NK-92 (cell line): ENCODE data around the gene PSTPIP1.

Experiments
- DNase-seq: peaks from one replicate; lab custom pipeline; 2025; ENCODE audit not compliant: unreplicated experiment; lab: John Stamatoyannopoulos, UW

PSTPIP1 gene

DNA sequence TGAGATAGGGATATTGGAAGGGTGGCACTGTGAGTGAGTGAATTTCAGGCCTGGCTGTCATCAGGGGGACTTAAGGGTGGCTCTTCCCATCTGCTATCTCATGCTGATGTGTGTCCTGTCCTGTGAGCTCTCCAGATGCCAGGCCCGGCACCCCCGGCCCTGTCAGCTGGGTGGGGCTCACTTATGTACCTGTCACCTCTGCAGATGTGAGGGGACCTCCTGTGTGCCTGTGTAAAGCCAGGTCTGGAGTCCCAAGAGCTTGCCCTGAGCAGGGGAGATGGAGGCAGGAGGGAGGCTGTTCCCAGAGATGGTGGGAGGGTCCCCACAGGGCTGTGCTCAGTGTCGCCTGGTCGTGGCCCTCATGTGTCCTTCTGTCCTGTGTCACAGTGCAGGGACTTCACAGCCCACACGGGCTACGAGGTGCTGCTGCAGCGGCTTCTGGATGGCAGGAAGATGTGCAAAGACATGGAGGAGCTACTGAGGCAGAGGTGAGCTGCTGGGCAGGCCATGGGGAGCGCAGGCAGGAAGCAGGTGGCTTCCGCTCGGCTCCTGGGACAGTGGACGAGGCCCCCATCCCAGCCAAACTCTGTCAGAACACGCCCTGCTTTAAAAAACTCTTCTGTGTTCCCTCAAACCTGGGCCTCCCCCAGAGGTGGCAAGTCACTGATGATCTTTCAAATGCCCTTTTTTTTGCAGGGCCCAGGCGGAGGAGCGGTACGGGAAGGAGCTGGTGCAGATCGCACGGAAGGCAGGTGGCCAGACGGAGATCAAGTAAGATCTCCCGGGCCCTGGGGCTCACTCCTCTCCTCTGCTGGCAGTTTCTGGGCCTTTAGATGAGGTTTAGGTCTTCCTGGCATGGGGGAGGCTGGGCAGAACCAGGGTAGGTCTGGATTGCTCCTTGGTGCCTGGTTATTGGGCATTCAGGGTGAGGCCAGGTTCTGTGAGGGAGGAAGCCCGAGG is 23.1 kb downstream of the PSTPIP1 start:
- DNase-seq: no peak

GRCh38 chr15:77018796-77019505 is 24.0 kb downstream of the PSTPIP1 start:
- no peak for DNase-seq

DNA sequence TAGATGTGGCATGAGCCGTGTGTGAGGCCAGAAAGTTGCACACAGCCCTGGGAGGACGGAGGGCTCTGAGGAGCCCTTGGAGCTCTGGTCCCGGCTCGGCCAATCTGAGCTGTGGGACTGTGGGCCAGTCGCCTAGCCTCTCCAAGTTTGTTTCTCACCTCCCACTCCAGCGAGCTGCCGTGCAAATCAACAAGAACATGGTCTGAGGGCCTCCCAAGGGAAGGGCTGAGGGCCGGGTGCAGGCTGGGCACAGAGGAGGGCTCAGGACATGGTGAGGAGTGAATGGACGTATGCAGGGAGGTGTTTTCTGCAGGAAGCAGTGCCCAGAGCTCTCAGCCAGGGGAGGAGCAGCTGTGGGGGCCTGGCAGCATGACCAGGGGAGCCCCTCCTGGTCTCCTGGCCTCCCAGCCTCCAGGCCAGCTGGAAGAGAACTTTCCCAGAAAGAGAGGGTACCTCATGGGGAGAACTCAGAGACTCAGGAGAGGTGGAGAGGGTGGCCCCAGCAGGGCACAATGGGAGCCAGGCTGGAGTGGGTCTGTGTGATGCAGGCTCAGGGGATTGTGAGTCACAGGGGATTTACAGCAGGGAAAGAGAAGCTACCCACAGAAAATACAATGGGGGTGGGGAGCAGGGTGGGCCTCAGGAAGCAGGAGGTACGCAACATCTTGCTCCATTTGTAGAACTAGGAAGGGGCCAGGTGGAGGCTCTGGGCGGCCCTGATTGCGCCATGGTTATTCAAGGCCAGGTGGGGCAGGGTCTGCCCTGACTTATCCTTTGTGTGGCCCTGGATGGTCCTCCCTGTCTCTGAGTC is 24.8 kb downstream of the PSTPIP1 start:
- DNase-seq: no peak

DNA sequence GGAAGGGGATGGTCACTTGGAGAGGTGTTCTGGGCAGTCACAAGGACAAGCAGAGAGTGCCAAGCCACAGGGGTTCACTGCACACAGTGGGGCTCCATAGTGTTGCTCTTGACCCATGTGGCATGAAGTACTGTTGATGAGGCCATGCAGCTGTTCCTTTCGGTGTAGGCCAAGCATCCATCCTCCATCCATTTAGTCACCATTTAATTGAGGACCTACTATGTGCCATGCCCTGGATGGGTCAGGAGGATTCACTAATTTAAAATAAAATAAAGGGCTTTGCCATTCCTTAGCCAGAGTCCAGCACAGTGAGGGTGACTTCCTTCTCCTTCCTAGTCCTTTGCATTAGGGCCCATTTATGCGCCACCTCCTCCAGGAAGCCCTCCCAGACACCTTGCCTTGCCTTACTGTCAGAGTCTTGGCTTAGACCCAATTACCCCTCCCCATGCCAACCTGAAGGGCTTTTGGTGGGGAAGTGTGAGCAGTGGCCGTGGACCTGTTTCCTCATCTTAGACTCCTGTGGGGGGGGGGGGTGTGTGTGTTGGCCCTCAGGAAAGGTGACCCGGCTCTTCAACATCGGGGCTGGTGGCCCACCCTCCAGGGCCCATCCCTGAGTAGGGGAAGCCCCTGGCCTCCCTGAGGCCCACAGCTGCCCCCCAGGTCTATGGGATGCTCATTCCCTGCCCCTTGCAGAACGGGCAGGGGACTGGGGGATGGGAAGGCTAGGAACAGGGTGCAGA is 25.6 kb downstream of the PSTPIP1 start:
- DNase-seq: no peak

DNA sequence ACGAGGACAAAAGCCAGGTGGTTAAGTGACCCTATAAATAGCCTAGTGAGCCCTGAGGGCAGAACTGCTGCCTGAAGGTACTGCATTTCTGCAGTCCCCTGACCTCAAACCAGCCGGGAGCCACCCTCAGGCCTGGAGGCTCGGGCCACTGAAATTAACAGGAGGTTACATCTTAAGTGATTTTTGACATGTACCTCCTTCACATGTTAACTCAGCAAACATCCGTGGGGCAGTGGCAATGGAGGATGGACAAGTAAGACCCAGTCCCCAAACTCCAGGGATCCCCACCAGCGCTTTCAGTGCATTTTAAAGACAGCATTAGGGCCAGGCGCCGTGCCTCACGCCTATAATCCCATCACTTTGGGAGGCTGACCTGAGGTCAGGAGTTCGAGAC is 26.2 kb downstream of the PSTPIP1 start:
- DNase-seq: no peak

DNA sequence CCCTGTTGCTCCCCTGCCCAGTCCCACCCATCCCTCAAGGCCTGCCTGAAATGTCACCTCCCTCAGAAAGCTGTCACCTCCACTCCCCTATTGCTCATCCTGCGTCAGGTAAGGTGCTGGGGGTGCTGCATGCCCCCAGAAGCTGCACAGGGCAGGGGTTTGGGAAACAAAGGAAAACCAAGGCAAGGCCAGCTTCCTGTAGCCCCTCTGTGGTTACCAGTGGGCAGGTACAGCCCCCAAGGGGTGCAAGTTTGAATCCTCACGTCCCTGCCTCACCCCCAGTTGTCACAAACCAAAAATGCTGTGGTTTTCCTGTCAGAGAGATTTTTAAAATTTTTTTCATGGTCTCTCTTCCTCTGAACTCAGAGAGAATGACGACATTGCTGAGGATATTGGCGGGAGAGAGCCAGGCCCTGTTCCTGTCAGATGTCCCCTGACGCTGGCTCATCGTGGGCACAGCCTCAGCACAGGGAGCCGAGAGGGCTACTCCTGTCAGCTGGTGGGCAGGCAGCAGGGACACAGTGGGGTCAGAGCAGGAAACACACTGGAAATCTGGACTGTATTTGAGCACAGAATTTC is 27.0 kb downstream of the PSTPIP1 start:
- no peak for DNase-seq

GRCh38 chr15:77022646-77023575 is 28.0 kb downstream of the PSTPIP1 start:
- no peak for DNase-seq

DNA sequence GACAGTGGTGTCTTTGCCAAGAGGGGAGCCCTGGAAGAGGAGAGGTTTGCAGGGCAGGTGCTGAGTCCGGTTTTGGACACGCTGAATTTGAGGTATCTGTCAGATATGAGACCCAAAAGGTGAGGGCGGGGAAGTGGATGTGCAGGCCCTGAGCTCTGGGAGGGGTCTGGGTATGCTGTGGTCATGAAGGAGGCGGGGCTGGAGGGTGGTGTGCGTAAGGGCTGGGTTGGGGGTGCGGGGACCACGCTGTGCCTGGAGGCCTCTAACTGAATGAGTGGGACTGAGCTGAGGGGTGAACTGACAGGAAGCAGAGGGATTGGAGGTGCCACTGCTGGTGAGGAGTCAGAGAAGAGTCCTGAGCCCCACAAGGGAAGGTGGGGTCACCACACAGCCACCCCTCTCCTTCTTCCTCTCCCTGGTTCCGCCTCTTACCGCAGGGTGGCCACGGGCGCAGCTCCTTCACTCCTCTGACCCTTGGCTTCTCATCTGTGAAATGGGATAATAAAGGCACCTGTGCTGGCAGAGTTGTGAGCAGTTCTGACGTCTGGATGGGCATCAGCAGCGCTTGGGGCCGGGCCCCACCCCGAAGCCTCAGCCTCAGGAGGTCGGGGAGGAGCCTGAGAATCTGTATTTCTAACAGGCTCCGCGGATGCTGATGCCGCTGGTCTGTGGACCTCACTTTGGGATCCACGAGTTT is 28.8 kb downstream of the PSTPIP1 start:
- no peak for DNase-seq

DNA sequence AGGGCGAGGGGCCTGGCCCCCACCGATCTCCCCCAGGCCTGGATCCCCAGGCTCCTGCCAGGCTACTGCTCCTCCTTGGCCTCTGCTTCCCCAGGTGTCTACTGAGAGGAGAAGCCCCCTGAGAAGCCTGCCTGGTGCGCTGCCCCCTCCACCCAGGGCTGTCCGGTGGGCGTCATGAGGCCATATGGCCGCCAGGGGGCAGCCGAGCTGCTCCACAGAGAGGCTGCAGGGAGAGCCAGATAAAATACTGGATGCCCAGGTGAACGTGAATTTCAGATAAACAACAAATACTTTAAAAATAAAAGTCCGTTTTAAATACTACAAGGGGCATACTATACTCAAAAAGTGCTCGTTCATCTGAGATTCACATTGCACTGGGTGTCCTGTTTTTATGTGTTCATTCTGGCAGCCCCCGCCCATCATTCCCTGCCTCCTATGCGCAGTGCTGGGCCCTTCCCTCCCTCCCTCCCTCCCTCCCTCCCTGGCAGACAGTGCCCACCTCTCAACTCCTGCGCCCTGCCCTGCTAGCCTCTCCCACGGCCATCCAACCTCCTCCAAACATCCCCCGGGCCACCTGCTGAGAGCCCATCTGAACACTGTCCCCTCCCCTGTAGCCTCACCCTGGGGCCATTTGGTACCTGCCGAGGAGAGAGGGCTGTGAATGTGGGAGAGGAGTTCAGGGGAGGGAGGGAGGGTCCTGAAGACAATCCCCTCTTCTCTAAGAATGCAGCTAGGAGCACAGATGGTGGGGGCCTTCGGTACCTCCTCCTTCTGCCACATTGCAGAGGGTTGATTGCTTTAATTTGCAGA is 29.6 kb downstream of the PSTPIP1 start:
- no peak for DNase-seq

- no peak for DNase-seq
Measured at GRCh38 chr15:77025083-77025901, 30.4 kb downstream of the PSTPIP1 start.

DNA sequence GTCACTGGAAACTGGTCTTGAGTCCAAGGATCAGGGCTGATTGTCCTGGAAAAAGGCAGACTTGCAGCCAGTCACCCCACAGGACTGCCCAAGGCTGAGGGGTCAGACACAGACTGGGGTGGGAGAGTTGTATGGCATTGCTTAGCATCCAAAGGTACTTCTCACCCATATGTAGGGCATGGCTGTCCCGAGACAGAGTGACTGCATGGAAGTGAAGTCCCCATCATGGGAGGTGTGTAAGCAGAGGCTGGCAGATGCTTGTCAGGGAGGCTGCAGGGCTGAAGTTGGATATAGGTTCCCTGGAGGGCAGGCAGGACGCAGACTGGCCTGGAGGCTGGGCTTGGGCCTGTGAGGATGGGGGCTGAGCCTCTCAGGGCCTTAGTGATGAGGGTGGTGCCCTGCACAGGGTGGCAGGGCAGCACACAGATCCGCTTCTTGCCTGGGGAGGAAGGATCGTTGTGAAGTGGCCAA is 31.1 kb downstream of the PSTPIP1 start:
- no peak for DNase-seq

DNA sequence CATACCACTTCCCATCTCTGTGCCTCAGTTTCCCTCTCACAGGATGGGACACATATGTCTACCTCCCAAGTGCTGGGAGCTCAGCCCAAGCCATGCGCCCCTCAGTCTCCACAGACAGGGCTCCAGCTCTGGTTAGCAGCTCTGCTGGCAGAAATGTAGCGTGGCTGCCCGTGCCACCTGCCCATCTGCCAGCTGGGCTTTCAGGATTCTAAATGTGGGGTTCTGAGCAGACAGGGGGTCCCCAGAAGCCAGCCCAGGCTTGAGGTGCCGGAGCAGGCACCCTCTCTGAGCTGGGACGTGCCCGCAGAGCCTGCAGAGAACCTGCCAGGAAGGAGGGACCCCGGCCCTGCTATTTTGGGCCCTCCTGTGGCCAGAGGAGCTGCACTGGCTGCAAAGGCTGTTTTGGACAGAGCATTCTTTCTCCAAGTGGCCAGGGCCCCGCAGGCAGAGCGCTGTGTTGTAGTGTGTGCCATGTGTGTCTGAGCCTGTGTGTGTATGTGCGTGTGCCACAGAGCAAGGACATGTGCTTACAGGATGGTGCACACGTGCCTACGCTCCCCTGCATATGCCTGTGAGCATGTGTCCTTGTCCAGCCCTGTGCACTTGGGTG is 31.7 kb downstream of the PSTPIP1 start:
- no peak for DNase-seq

GRCh38 chr15:77027111-77027696 is 32.3 kb downstream of the PSTPIP1 start:
- no peak for DNase-seq

DNA sequence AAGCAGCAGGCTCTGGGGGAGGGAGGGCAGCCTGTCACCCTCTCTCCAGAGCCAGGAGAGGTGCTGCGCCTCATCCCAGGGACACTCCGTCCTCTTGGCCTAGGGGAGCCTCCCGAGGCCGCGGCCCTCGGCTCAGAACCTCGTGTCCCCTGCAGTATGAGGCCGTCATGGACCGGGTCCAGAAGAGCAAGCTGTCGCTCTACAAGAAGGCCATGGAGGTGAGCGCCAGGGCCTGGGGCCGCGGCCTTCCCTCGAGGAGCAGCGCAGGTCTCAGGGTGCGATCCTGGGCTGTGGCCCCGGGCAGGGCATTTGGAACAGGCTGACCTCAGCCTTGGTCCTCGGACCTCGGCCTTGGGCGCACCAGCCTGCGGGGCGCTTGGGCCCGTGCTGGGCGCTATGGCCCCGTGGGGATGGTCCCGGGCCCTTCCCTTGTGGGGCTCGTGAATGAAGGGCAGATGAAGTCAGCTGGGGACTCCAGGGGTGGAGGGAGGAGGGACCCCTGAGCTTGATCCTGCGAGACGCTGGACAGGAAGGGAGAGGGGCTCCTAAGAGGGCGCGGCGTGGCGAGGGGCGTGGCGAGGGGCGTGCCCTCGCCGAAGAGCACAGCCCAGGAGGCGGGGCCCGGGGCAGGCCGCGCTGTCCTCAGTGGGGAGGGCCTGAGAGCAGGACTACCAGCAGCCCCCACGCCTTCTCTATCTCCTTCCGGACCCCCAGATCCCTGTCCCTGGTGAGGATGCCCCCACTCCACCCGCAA is 32.9 kb downstream of the PSTPIP1 start:
- DNase-seq: no peak

- no peak for DNase-seq
Measured at GRCh38 chr15:77028451-77029165, 33.7 kb downstream of the PSTPIP1 start.
